GM12878 (cell line): Measurements from ENCODE around the gene FNDC3B. TPM values are rescaled to one million over a fixed set of nuclear protein-coding genes. Genes with fewer than 3 reads are reported as not detected.

ENCODE experiments used
- ATAC-seq: fragments of 200-7000 bp; cut with Tn5 transposase; 3 replicates; pipeline ENCODE4 v1.9.1; 2020; ENCODE audit warnings: mild to moderate bottlenecking, moderate library complexity
- BruUV-seq: library from RNA; stranded (reverse); fragments of 400-500 nt; replicated peaks from 2 replicates; lab custom pipeline; 2021; lab: Mats Ljungman, UMichigan
- CTCF ChIA-PET: fragments of 300-600 bp; sonication (Branson Sonifier 250); formaldehyde crosslinking; extraction: SDS; loops from one replicate; lab custom pipeline; 2021; ENCODE audit warnings: inconsistent platforms; lab: Yijun Ruan, JAX
- POLR2A ChIA-PET: fragments of 350-600 bp; formaldehyde crosslinking; extraction: SDS; loops from one replicate; lab custom pipeline; 2021; ENCODE audit warnings: inconsistent platforms; lab: Charles Lee
- RAD21 ChIA-PET: fragments of 300-600 bp; sonication (Branson Sonifier 250); formaldehyde crosslinking; loops from one replicate; lab custom pipeline; 2023; ENCODE audit warnings: antibody characterized with exemption; ENCODE audit not compliant: unreplicated experiment; lab: Charles Lee
- SMC1A ChIA-PET: fragments of 300-600 bp; sonication (Branson Sonifier 250); formaldehyde crosslinking; loops from one replicate; lab custom pipeline; 2023; ENCODE audit not compliant: unreplicated experiment, uncharacterized antibody; lab: Charles Lee
- DNase-seq: peaks from one replicate; pipeline ENCODE4 v3.0.0-alpha.2; 2011; ENCODE audit warnings: low read depth, low spot score
- FAIRE-seq: peaks from 3 replicates; lab custom pipeline; 2011; peaks lifted over from hg19 to GRCh38; lab: Jason Lieb, UNC
- H2AFZ ChIP-seq: 2 replicates; pipeline ENCODE4 v1.6.0; 2011; ENCODE audit warnings: low read depth, low read length, control low read depth; ENCODE audit not compliant: control insufficient read depth
- H3K27ac ChIP-seq: 2 replicates; pipeline ENCODE4 v1.5.1; 2011; ENCODE audit warnings: control low read depth; ENCODE audit not compliant: control insufficient read depth, insufficient read depth
- H3K27me3 ChIP-seq, 2 experiments: replicated peaks in 1 of 2; 2 replicates each; pipeline versions ENCODE4 v1.6.0 to v1.6.1; 2011; ENCODE audit warnings: low read length in 1 of 2; ENCODE audit not compliant: control insufficient read depth in 2 of 2, insufficient read depth in 2 of 2
- H3K36me3 ChIP-seq, 2 experiments: 2 replicates each; pipeline ENCODE4 v1.5.1; 2011; ENCODE audit warnings: low read length in 1 of 2; ENCODE audit not compliant: control insufficient read depth in 2 of 2, insufficient read depth in 2 of 2
- H3K4me1 ChIP-seq: 2 replicates; pipeline ENCODE4 v1.6.1; 2011; ENCODE audit warnings: mild to moderate bottlenecking, low read length, moderate library complexity, mixed read lengths; ENCODE audit not compliant: control insufficient read depth, insufficient read depth
- H3K4me2 ChIP-seq: 2 replicates; pipeline ENCODE4 v1.6.0; 2011; ENCODE audit warnings: control low read depth; ENCODE audit not compliant: control insufficient read depth, insufficient read depth
- H3K4me3 ChIP-seq: fragments of 200-600 bp; sonication (generic); 2 replicates; pipeline ENCODE4 v1.5.1; 2016
- H3K79me2 ChIP-seq: 2 replicates; pipeline ENCODE4 v1.6.0; 2011; ENCODE audit warnings: low read length; ENCODE audit not compliant: control insufficient read depth, insufficient read depth
- H3K9ac ChIP-seq: 2 replicates; pipeline ENCODE4 v1.8.0; 2011; ENCODE audit warnings: low read length, control low read depth, mixed read lengths; ENCODE audit not compliant: control insufficient read depth, insufficient read depth
- H3K9me3 ChIP-seq: replicated peaks from 3 replicates; pipeline ENCODE4 v1.5.1; 2011; ENCODE audit warnings: mild to moderate bottlenecking, low read length; ENCODE audit not compliant: control insufficient read depth, insufficient read depth
- H4K20me1 ChIP-seq: 2 replicates; pipeline ENCODE4 v1.6.0; 2011; ENCODE audit not compliant: control insufficient read depth, insufficient read depth
- ATF7 ChIP-seq: fragments of 450-650 bp; IDR thresholded peaks from 2 replicates; pipeline ENCODE4 v1.6.1; 2016; ENCODE audit warnings: low read depth, mild to moderate bottlenecking
- BRCA1 ChIP-seq: IDR thresholded peaks from 2 replicates; pipeline ENCODE4 v1.6.1; 2011; ENCODE audit warnings: low read depth, low read length, improper control_type of control experiment
- E2F8 ChIP-seq: fragments of 450-650 bp; IDR thresholded peaks from 2 replicates; pipeline ENCODE4 v1.6.1; 2018; ENCODE audit warnings: mild to moderate bottlenecking, low read depth, moderate library complexity; ENCODE audit not compliant: partially characterized antibody
- ELK1 ChIP-seq: IDR thresholded peaks from 2 replicates; pipeline ENCODE4 v1.6.1; 2012; ENCODE audit warnings: low read depth, low read length, improper control_type of control experiment
- HDAC2 ChIP-seq: fragments of 200-600 bp; sonication (generic); IDR thresholded peaks from 2 replicates; pipeline ENCODE4 v1.6.1; 2017
- JUND ChIP-seq: IDR thresholded peaks from 2 replicates; pipeline ENCODE4 v1.6.1; 2012; ENCODE audit warnings: low read depth, mild to moderate bottlenecking, low read length, improper control_type of control experiment, moderate library complexity
- KAT2A ChIP-seq: conservative IDR thresholded peaks from 2 replicates; pipeline ENCODE4 v1.6.1; 2011; ENCODE audit warnings: low read depth, low read length; ENCODE audit not compliant: control insufficient read depth
- MYC ChIP-seq: IDR thresholded peaks from 2 replicates; pipeline ENCODE4 v1.6.1; 2011; ENCODE audit warnings: mild to moderate bottlenecking, low read length, moderate library complexity, inconsistent platforms; ENCODE audit not compliant: insufficient read depth, insufficient replicate concordance, insufficient read length, severe bottlenecking
- NFYA ChIP-seq: IDR thresholded peaks from 2 replicates; pipeline ENCODE4 v1.6.1; 2011; ENCODE audit warnings: low read depth, mild to moderate bottlenecking, low read length, improper control_type of control experiment, borderline replicate concordance
- PAX8 ChIP-seq: fragments of 450-650 bp; IDR thresholded peaks from 2 replicates; pipeline ENCODE4 v1.6.1; 2017; ENCODE audit warnings: mild to moderate bottlenecking, moderate library complexity
- POLR2AphosphoS5 ChIP-seq: IDR thresholded peaks from 2 replicates; pipeline ENCODE4 v1.6.1; 2011; ENCODE audit warnings: mild to moderate bottlenecking, low read length, inconsistent platforms
- SMARCA5 ChIP-seq: fragments of 450-650 bp; IDR thresholded peaks from 2 replicates; pipeline ENCODE4 v1.6.1; 2017; ENCODE audit warnings: mild to moderate bottlenecking
- WRNIP1 ChIP-seq: IDR thresholded peaks from 2 replicates; pipeline ENCODE4 v1.6.1; 2011; ENCODE audit warnings: low read depth, low read length, improper control_type of control experiment, borderline replicate concordance
- ZBTB40 ChIP-seq: fragments of 450-650 bp; IDR thresholded peaks from 2 replicates; pipeline ENCODE4 v1.6.1; 2016; ENCODE audit warnings: mild to moderate bottlenecking, moderate library complexity, borderline replicate concordance
- WGBS: methylation state at CpG from one replicate; pipeline ENCODE4 v1.1.6; 2016; ENCODE audit warnings: low lambda C conversion rate; ENCODE audit not compliant: insufficient replicate concordance, insufficient coverage; ENCODE audit errors: missing lambda C conversion rate; 5-methylcytosine and 5-hydroxymethylcytosine counted together
- in situ Hi-C: fragments of 300-500 bp; cut with MboI; formaldehyde crosslinking; loops from 9 replicates; pipeline ENCODE4 v1.14.3; 2018; ENCODE audit warnings: mixed read lengths
- intact Hi-C: fragments of 100-400 bp; cut with micrococcal nuclease; formaldehyde crosslinking; loops from one replicate; pipeline ENCODE4 v1.14.2; 2022; ENCODE audit not compliant: unreplicated experiment
- polyA plus RNA-seq, 11 experiments: library from polyadenylated mRNA; depleted of rRNA in 4 of 11; unstranded in 6 of 11; stranded (reverse) in 5 of 11; fragments of >200 nt; fragmentation: Nextera tagmentation in 4 of 11; fragmentation: Illumina TruSeq in 1 of 11; extraction: Ambion mirVana in 4 of 11; extraction: Trizol in 1 of 11; gene quantifications; 1 replicate in 1 of 11; 2 replicates in 10 of 11; pipeline versions ENCODE4 v1.2.1 to v1.2.3, GENCODE V29; 2011 to 2016; ENCODE audit warnings: inconsistent platforms in 2 of 11, missing spikeins in 2 of 11, low read depth in 1 of 11
- total RNA-seq, 4 experiments: library from RNA; depleted of rRNA in 3 of 4; stranded (reverse); fragments of >200 nt in 3 of 4; fragmentation: Illumina TruSeq in 1 of 4; extraction: Trizol in 1 of 4; gene quantifications; 2 replicates each; pipeline versions ENCODE4 v1.2.1 to v1.2.3, GENCODE V29; 2013 to 2021

The FNDC3B gene
- total and polyA plus RNA-seq, 10 of the 15 experiments (the other 5 are each of a cell fraction or from before 2014, with no cell fraction given): 7.9 to 35.0 (median 18.5) TPM

GRCh38 chr3:172082820-172083513, 43.6 kb downstream of the FNDC3B start (continued):
- TF ChIP-seq ELK1 (no peak), WRNIP1 (no peak)

GRCh38 chr3:172083995-172084409, 44.6 kb downstream of the FNDC3B start:
- H2AFZ ChIP-seq: no peak overlapping the region
- peaks cover 41% of the 10 kb centered on the region for H3K79me2 ChIP-seq
- no peak overlapping the region for H3K4me3 ChIP-seq
- FAIRE-seq: no peak
- ChIA-PET SMC1A (interaction anchor here (1.3 to 15.1 kb wide), 4 partner anchors 12 to 46 kb away, joined by 3 to 169 read pairs (median 6); no protein-coding TSS in a partner anchor), POLR2A (interaction anchor here (1.0 kb wide), 1 partner anchor 86 kb away, joined by 3 read pairs; no protein-coding TSS in a partner anchor), RAD21 (interaction anchor here (0.7 kb wide), 1 partner anchor 56 kb away, joined by 3 read pairs; no protein-coding TSS in a partner anchor), CTCF (interaction anchor here (0.7 kb wide), 1 partner anchor 625 kb away, joined by 3 read pairs; no protein-coding TSS in a partner anchor)
- peaks cover 4 to 7% of the 10 kb centered on the region in 2 experiments; a peak in 3 of 4 replicates for H3K36me3 ChIP-seq
- no peaks in the 10 kb centered on the region for H4K20me1 ChIP-seq
- BruUV-seq: no TSS peak
- H3K4me2 ChIP-seq: no peak overlapping the region
- H3K27ac ChIP-seq: no peak overlapping the region
- no peaks in the 10 kb centered on the region for H3K27me3 ChIP-seq
- 97% methylated on average over 8 of the region's 8 CpGs for WGBS
- H3K4me1 ChIP-seq: peaks cover 17% of the 10 kb centered on the region
- H3K9me3 ChIP-seq: no peaks in the 10 kb centered on the region; the same call in 2 of the 3 replicates
- intact Hi-C loops (no loop called here), in situ Hi-C loops (no loop called here)
- no peak for DNase-seq
- ATAC-seq: no peak
- H3K9ac ChIP-seq: no peak overlapping the region
- no peak for TF ChIP-seq KAT2A
- no peak for TF ChIP-seq HDAC2
- no peak for TF ChIP-seq ZBTB40
- no peak for TF ChIP-seq E2F8
- TF ChIP-seq MYC: no peak
- no peak for TF ChIP-seq JUND
- TF ChIP-seq ATF7: no peak
- no peak for TF ChIP-seq POLR2AphosphoS5
- TF ChIP-seq SMARCA5: no peak
- no peak for TF ChIP-seq NFYA
- no peak for TF ChIP-seq BRCA1
- no peak for TF ChIP-seq PAX8
